ENCODE data around the gene PPP1R13B.
"Not testable (repeated sequence)": the region's sequence is repeated elsewhere in the genome, so short reads cannot be mapped to it uniquely, and the experiment has no call there.

PPP1R13B gene

DNA sequence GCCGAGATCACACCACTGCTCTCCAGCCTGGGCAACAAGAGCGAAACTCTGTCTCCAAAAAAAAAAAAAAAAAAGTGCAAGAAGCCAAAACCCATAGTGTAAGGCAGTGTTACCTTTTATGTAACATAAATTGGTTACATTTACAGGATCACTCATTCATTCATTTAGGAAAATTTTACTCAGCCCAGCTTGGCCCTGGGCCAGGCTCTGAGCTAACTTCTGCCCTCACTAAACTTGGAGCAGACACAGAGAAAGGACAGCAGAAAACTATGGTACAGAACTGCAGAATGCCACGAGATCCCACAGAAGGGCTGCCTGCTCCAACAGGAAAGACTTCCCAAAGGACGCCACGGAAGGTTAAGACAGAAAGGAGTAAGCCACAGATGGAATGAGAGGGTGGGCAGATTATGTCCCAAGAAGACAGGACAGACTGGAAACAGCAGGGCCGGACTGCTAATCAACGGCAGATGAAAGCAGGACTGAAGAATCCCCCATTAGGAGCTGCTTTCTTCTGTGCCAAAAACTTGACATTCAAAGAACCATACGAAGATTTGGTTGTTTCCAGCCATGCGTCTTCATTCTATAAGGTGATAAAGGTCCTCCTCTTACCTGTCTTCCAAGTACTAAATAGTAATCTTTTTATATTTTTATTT is 18.9 kb downstream of the PPP1R13B start:
- no peak for DNase-seq

DNA sequence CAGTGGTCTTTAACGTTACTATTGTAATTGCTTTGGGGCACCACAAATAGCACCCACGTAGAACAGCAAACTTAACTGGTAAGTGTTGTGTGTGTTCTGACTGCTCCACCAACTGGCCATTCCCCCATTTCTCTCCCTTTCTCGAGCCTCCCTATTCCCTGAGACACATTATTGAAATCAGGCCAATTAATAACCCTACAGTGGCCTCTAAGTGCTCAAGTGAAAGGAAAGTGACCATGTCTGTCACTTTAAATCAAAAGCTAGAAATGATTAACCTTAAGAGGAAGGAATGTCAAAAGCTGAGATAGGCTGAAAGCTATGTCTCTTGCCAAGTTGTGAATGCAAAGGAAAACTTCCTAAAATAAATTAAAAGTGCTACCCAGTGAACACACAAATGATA is 22.3 kb downstream of the PPP1R13B start:
- no peak for DNase-seq

DNA sequence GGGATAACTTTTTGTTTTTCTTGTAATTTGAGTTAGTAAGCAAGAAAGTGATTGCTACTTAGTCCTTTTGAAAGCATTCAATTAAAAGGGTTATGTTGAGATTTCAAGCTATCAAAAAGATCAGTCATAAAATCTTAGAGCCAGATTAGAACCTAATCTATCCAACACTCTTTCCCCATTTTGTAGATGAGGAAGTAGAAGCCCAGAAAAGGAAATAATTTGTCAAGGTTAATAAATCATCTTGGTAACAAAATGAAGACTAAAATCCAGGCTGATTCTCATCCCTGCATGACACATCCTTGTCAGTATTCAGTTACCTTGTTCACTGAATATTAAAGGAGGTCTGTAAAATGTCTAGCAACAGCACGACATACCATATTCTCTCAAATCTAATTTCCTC is 26.5 kb downstream of the PPP1R13B start:
- no peak for DNase-seq

DNA sequence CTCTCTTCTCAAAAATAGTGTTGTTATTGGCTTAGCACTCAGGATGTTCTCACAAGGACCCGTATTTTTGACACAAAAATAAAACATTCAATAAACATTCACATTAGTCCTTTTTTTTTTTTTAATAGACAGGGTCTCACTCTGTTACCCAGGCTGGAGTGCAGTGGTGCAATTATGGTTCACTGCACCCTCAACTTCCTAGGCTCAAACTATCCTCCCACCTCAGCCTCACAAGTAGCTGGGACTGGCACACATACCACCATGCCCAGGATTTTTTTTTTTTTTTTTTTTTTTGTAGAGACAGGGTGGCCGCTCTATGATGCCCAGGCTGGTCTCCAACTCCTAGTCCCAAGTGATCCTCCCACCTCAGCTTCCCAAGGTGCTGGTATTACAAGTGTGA is 27.0 kb downstream of the PPP1R13B start:
- no peak for DNase-seq

DNA sequence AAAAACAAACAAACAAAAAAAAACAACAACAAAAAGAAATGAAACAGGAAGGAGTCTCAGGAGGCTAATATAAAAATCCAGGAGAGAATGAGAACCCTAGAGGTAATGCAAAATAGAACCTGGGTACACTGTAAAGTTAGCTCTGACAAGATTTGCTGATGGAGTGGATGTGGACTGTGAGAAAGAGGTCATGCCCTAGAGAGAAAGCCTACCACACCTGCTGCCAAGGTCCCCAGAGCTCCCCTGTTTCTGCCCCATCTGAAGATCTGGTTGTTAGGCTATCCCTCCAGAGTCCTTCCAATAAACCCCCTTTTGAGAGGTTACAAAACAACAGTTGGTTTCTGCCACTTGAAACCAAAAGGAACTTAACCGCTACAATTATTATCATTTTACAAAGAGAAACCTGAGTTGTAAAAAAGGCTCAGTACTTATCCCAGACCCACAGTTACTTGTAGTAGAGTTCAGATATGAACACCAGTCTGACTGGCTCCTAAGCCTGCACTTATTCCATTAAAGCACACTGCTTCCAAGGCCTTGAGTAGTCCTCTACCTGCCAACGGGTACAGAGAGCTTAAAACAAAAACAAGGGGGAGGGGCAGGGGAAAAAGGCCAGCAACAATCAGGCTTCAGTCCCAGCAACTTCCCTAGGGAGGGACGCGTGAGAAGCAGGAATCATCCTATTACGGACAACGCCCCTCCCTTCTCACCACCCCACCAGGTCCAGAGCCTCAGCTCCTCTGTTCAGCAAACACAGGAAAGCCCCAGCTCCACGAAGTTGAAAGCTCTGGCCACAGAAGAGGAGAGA is 27.7 kb downstream of the PPP1R13B start:
- DNase-seq: no peak

DNA sequence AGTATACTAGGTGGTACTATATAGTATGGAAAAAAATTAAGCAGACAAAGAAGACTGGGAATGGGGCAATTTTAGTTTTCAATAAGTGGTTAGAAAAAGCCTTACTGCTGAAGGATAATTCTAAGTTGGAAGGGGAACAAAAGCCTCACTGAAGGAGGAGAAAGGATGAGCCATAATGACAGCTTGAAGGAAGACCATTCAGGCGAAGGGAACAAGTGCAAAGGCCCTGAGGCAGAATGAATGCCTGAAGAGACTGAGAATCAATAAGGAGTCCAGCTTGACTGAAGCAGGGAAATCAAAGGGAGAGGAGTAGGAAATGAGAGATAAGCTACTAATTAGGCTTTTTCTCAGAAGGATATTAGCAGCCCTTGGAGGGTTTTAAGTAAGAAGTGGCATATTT is 28.5 kb downstream of the PPP1R13B start:
- no peak for DNase-seq

DNA sequence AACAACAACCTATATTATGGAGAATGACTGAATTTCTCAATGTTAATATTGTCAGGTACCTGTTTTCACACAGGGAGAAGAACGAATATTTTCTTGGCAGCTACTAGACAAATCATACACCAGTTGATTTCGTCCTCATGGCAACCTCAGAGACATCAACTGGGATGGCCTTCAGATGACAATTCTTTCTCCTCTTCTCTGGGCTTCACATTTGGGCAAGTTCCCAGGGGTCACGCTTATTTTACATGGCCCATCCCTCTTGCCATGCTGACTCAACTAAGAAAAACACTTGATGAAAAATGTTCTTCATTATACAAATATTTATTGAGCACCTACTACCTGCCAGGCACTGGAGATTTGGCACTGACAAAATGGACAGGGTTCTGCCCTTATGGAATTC is 29.0 kb downstream of the PPP1R13B start:
- no peak for DNase-seq

DNA sequence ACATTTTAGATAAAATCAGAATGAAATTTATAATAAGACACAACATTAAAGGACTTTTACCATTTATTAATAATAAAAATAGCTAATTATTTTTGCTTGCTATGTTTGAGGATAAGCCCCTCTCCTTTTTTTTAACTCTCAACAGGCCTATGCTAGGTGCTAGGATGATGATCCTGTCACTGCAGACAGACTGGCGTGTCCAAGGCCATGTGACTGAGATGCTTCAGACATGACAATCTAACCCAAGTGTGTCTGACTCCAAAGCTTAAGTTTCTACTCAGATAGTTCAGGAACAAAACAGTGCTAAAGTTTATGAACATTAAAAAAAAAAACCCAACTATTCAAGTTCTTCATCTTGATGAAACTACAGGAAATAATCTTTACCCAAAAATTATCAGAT is 29.8 kb downstream of the PPP1R13B start:
- DNase-seq: no peak

DNA sequence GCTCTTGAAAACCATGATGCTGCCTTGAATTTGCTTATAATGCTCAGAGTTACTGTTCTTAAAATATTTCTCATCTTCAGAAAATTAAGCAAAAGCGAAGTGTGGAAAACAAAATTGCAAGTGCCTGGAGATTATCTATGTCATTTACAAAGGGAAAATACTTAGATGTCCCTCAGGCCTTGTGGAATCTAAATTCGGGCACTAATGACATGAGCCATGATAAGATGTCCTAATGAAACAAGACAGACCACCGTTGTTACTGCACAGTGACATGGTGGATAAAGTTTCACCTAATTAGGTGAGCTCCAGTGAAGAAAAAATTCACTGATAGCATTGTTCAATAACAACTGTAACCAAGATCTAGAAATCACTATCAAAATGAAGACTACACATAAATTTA is 30.4 kb downstream of the PPP1R13B start:
- no peak for DNase-seq

DNA sequence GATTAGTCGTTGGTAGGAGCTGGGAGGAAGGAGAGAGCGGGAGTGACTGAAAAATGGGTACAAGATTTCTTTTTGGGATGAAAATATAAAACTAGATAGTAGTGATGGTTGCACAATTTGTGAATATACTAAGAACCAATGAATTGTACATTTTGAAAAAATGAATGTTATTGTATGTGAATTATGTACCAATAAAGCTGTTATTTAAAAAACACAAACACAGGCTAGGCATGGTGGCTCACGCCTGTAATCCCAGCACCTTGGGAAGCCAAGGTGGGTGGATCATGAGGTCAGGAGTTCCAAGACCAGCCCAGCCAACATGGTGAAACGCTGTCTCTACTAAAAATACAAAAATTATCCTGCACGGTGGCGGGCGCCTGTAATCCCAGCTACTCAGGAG is 32.1 kb downstream of the PPP1R13B start:
- DNase-seq: no peak

DNA sequence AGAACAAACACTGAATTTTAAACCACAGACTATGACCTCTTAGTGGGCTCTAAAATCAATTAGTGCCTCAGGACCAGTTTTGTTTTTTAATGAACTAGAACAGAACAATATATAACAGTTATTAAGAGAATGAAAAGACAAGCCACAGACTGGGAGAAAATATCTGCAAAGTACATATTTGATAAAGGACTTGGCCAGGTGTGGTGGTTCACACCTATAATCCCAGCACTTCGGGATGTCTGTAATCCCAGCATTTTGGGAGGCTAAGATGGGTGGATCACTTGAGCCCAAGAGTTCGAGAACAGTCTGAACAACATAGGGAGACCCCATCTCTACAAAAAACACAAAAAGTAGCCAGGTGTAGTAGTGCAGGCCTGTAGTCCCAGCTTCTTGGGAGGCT is 36.2 kb downstream of the PPP1R13B start:
- no peak for DNase-seq

DNA sequence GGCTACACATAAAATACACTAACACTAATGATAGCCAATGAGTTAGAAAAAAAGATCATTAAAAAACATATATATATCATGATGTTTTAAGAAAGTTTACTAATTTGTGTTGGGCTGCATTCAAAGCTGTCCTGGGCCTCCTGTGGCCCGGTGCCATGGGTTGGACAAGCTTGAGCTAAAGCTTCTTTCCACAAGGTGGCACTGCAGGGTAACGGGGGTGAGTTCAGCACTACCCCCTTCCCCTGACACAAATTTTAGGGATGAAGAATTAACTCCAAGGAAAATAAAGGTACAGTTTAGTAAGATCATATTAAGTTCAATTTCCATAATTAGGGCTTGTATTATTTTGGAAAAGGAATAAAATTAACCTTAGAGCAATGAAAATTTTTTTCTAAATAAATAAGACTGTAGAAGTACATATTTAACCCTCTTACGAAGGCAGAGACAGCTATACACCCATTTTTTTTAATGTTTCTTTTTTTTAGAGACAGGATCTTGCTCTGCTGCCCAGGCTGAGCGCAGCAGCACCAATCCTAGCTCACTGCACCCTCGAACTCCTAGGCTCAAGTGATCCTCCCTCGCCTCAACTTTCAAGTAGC is 38.9 kb downstream of the PPP1R13B start:
- DNase-seq: peak; percentile 2 to 55 (median 26)

DNA sequence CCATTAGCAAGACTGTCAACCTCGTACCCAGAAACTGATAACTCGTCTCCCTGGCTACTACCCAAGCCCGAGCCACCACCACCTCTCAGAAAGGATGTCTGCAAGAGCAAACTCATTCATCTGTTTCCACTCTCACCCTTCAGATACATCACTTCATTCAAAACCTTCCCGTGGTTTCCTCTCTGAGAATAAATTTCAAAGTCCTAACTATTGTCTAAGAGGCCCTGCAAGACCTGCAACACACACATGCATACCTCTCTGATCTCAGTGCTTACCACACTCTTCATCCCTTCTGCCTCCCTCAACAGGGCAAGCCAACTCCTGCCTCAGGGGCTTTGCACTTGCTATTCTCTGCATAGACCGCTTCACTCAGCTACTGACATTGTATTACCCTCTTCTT is 40.6 kb downstream of the PPP1R13B start:
- no peak for DNase-seq

DNA sequence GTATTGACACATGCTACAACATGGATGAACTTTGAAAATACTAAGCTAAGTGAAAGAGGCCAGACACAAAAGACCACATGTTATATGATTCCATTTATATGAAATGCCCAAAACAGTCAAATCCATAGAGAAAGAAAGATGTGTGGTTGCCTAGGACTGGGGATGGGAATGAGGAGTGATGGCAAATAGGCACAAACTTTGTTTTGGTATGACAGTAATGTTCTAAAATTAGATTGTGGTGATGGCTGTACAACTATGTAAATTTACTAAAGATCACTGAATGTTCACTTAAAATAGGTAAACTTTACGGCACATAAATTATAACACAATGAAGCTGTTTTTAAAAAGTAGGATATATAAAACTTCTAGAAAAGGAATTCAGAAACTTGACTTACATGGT is 41.7 kb downstream of the PPP1R13B start:
- no peak for DNase-seq

DNA sequence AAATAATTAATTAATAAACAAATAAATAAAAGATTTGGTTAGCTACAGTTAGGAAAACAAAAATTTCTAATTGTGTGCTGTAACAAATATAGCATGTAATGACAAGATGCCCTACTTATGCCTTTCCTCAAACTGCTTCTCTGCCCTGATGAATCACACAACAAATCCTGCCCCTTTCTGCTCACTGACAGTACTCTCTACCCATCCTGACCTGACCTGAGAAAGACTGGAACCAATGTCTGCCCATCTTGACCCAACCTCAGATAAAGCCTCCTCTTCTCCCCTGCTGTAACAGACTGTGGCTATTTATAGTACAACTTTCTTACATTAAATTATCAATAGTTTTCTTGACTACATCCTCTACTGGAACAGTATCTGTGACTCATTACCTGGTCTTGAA is 43.7 kb downstream of the PPP1R13B start:
- DNase-seq: no peak

DNA sequence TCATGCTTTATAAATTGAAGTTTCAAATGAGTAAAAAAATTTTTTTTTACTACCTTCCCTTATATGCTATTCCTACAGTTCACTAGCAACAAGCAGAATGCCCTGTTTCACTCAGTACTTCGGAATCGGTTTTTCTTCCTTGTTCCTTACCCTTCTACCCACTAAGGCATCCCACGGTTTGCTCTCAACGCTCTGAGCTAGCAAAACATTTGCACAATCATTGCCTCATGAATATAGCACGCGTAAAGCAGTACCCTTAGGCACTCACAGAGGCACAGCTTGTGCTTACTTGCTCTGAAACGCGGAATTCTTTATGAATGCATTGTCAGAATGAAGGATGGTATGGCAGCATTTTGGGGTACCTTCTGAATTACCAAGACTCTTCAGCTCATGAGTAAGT is 45.0 kb downstream of the PPP1R13B start:
- no peak for DNase-seq

DNA sequence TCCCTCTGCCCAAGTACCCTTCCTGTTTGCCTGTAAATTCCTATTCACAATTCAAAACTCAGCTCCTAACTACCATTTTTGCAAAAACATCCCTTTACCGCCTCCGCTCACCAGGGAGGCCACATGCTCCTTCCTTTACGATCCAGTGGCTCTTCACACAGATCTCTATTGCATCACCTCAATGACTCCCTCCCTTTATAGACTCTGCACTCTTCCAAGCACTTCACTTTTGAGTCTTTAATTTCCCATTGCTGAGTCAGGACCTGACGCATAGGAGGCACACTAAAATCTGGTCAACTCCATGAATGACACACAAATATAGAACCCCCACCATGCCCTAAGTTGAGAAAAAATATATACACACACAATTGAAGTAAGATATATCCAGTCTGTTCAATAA is 45.9 kb downstream of the PPP1R13B start:
- DNase-seq: no peak

DNA sequence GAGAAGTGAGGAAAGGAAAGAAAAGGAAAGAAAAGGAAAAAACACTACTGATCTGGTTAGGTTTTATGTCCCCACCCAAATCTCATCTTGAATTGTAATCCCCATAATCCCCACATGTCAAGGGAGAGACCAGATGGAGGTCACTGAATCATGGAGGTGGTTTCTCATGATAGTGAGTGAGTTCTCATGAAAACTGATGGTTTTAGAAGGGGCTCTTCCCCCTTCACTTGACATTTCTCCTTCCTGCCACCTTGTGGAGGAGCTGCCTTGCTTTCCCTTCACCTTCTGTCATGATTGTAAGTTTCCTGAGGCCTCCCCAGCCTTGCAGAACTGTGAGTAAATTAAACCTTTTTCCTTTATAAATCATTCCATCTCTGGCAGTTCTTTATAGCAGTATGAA is 54.2 kb downstream of the PPP1R13B start:
- DNase-seq: not testable (repeated sequence)

DNA sequence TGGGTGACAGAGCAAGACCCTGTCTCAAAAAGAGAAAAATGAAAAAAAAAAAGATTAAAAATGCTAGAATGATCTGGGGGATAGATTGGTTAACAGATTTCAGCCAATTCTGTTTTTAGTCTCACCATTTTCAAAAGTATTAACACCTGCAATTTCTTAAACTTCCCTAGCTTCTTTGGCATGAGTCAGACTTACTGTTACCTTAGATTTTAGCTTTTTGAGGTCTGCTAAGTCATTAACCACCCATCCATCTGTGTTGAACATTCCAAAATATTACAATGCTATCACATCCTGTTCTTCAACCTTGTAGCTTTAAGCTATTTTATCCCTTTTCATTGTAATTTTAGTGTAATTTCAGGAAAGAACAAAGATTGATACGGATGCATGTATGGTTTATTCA is 59.3 kb downstream of the PPP1R13B start:
- no peak for DNase-seq

DNA sequence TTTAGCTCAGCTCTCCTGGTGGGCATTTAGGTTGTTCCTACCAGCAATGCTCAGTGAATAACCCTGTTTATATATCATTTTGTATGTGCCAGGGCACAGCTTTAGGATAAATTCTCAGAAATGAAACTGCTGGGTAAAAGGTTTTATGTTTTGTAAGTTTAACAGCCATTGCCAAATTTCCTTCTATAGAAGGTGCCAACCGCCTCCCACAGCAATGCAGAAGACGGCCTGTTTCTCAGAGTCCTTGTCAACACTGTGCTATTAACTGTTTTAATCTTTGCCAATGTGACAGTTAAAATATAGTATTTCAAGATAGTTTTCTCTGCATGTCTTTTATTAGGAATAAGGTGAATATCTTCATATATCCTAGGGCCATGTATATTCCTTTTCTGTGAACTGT is 65.0 kb downstream of the PPP1R13B start:
- no peak for DNase-seq

DNA sequence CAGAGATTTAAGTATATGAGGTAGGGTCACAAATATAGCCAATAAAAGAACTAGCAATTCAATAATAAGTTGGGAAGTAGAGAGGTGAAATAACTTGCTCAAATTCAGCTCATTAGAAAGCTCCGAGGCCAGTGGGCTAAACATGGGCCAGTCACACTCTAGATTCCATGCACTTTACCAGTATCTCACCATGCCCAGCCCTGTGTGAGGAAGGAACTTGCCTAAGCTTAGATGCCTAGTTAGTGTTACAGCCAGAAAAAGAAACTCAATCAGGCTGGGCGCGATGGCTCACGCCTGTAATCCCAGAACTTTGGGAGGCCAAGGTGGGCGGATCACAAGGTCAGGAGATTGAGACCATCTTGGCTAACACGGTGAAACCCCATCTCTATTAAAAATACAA is 71.1 kb downstream of the PPP1R13B start:
- DNase-seq: not testable (repeated sequence)

DNA sequence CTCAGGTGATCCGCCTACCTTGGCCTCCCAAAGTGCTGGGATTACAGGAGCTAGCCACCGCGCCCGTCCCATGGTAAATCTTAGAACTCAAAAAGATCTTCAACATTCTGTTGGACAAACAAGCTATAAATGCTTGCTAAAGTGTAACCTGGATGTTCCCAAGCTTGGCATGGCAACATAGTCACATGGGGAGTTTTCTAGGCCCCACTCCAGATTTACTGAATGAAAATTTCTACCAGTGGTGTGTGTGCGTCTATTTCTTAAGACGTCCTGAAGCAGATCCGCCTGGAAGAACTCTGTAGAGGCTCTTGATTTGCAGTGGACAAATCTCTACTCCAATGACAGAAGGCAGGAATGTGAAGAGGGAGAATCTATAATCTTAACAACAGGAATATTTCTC is 71.9 kb downstream of the PPP1R13B start:
- no peak for DNase-seq

DNA sequence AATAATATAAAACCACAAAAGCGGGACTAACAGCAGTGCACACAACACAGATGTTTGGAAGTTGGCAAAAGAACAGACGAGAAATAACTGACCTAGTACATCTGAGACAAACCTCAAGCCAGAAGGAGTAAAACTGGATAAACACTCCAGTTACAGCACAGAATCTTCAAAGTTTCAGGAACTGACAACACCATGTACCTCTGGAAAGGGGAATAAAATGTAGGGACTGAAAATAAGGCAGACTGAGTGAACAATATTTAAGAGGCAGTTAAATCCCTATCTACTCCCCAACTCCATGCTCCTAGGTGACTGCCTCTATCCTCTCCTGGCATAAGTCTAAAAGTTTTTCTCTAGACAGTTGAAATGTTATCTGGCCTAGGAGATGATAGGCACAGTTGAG is 73.9 kb downstream of the PPP1R13B start:
- no peak for DNase-seq

DNA sequence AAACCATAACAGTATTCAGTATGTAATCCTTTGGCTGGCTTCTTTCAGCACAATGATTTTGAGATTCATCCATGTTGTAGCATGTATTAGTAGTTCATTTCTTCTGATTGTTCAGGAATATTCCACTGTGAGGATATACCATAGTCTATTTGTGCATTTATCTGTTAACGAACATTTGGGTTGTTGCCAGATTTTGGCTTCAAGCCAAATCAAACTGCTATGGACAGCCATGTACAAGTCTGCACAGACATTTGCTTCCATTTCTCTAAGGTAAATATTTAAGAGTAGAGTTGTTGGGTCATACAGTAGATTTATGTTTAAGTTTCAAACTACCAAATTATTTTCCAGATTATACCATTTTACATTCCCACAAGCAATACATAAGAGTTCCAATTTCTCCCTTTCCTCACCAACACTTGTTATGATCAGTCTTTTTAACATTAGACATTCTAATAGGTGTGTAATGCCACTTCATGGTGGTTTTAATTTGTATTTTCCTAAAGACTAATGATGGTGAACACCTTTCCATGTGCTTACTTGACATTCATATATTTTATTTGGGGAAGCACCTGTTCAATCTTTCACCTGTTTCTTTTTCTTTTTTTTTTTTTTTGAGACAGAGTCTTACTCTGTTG is 75.2 kb downstream of the PPP1R13B start:
- DNase-seq: no peak

All from activated naive CD4-positive, alpha-beta T cell (primary cell).